ENCODE results near the gene ANXA11. TPM values are rescaled to one million over a fixed set of nuclear protein-coding genes. Genes with fewer than 3 reads are reported as not detected.
A peak's percentile ranks its signal among the peaks of the same experiment; 100 is the strongest.

Gene ANXA11
- total and polyA plus RNA-seq, 9 of the 15 experiments (the other 6 are each of a cell fraction or from before 2014, with no cell fraction given): 43.6 to 212 (median 109) TPM

- TF ChIP-seq BCLAF1 (IDR thresholded peaks at IDR 0.05; ENCODE audit: borderline replicate concordance in 1 of 2, control insufficient read depth in 1 of 2, low read depth in 2 of 2, low read length in 1 of 2) (no peak), THRB (CRISPR knock-in tag; conservative IDR thresholded peaks at IDR 0.05) (no peak), TFAM (CRISPR knock-in tag; conservative IDR thresholded peaks at IDR 0.05) (no peak), CREB5 (CRISPR knock-in tag; IDR thresholded peaks at IDR 0.05) (no peak), TFAP4 (CRISPR knock-in tag; IDR thresholded peaks at IDR 0.05; ENCODE audit: borderline replicate concordance) (no peak), USF1 (CRISPR knock-in tag; IDR thresholded peaks at IDR 0.05) (no peak), LCOR (CRISPR knock-in tag; IDR thresholded peaks at IDR 0.05) (no peak), RBM25 (IDR thresholded peaks at IDR 0.05; ENCODE audit: low read depth, low read length, severe bottlenecking) (peak; percentile 91), CBX8 (IDR thresholded peaks at IDR 0.05; ENCODE audit: borderline replicate concordance, extremely low read depth, low read depth, low read length, poor library complexity, severe bottlenecking) (no peak), E2F5 (CRISPR knock-in tag; IDR thresholded peaks at IDR 0.05) (no peak), SMARCE1 (IDR thresholded peaks at IDR 0.05) (no peak), ZNF589 (CRISPR knock-in tag; IDR thresholded peaks at IDR 0.05; ENCODE audit: low read depth) (no peak), BACH1 (tag; IDR thresholded peaks at IDR 0.05) (no peak), CC2D1A (IDR thresholded peaks at IDR 0.05) (no peak), PTBP1 (IDR thresholded peaks at IDR 0.05; ENCODE audit: low read depth, low read length) (no peak), ZNF780A (CRISPR knock-in tag; IDR thresholded peaks at IDR 0.05) (no peak), LARP7 (IDR thresholded peaks at IDR 0.05) (no peak)
Measured at GRCh38 chr10:80185578-80186299, 19.6 kb downstream of the ANXA11 start (continued).

Data from K562 (cell line).